GM19099 (cell line): ENCODE measurements around the gene RAPSN.

ENCODE experiments used
- POLR2A ChIP-seq: IDR thresholded peaks from 3 replicates; pipeline ENCODE4 v1.6.1; 2011; ENCODE audit warnings: low read depth; ENCODE audit not compliant: insufficient read length; ENCODE audit errors: extremely low read depth

The RAPSN gene

GRCh38 chr11:47448566-47449427 lies at the start of gene RAPSN:
RAPSN (minus strand) TSS chr11:47449136; CDS start chr11:47448964, 172 bp downstream.
- no peak for TF ChIP-seq POLR2A

GRCh38 chr11:47498149-47498548 lies 49.2 kb upstream of the RAPSN start:
- no peak for TF ChIP-seq POLR2A

- TF ChIP-seq POLR2A = no peak
These were observed 47.9 kb upstream of the RAPSN start for GRCh38 chr11:47496808-47497207.

GRCh38 chr11:47495856-47496217 lies 46.9 kb upstream of the RAPSN start:
- no peak for TF ChIP-seq POLR2A

- no peak for TF ChIP-seq POLR2A
These were observed 46.3 kb upstream of the RAPSN start for GRCh38 chr11:47495011-47495855.

GRCh38 chr11:47489395-47489755 lies 40.4 kb upstream of the RAPSN start:
- TF ChIP-seq POLR2A = no peak

GRCh38 chr11:47488674-47489394 lies 39.9 kb upstream of the RAPSN start:
- no peak for TF ChIP-seq POLR2A

GRCh38 chr11:47488111-47488510 lies 39.2 kb upstream of the RAPSN start:
- TF ChIP-seq POLR2A = no peak

GRCh38 chr11:47487421-47487820 lies 38.5 kb upstream of the RAPSN start:
- TF ChIP-seq POLR2A = no peak

- no peak for TF ChIP-seq POLR2A
These were observed 36.2 kb upstream of the RAPSN start for GRCh38 chr11:47485107-47485506.

GRCh38 chr11:47483457-47483856 lies 34.5 kb upstream of the RAPSN start:
- no peak for TF ChIP-seq POLR2A

- TF ChIP-seq POLR2A = no peak
These were observed 31.8 kb upstream of the RAPSN start for GRCh38 chr11:47480762-47481161.

- TF ChIP-seq POLR2A = no peak
These were observed 29.9 kb upstream of the RAPSN start for GRCh38 chr11:47478651-47479329.

- no peak for TF ChIP-seq POLR2A
These were observed 28.8 kb upstream of the RAPSN start for GRCh38 chr11:47477753-47478152.

GRCh38 chr11:47477323-47477722 lies 28.4 kb upstream of the RAPSN start:
- no peak for TF ChIP-seq POLR2A
